Activated CD4-positive, alpha-beta T cell treated with anti-CD3 and anti-CD28 coated beads, Interleukin-2, amount 10 ng/mL, durations not matched to agents 7 days and 5 days (primary cell): Measurements from ENCODE around the gene GRK4. TPM values are rescaled to one million over a fixed set of nuclear protein-coding genes. Genes with fewer than 3 reads are reported as not detected.
"Not testable (repeated sequence)": the region's sequence is repeated elsewhere in the genome, so short reads cannot be mapped to it uniquely, and the experiment has no call there.

Experiments used
- CTCF ChIA-PET: fragments of 350-600 bp; sonication (Branson Sonifier 250); formaldehyde crosslinking; loops from one replicate; lab custom pipeline; 2021; ENCODE audit warnings: antibody characterized with exemption; lab: Charles Lee
- POLR2A ChIA-PET: fragments of 350-600 bp; sonication (Branson Sonifier 250); formaldehyde crosslinking; loops from one replicate; lab custom pipeline; 2021; ENCODE audit warnings: antibody characterized with exemption; lab: Charles Lee
- DNase-seq: peaks from one replicate; pipeline ENCODE4 v3.0.0-alpha.2; 2020
- H3K27ac Mint-ChIP-seq: one replicate; pipeline ENCODE4 v1.8.0; 2021; ENCODE audit warnings: mild to moderate bottlenecking, moderate library complexity, mixed read lengths
- H3K27me3 Mint-ChIP-seq: one replicate; pipeline ENCODE4 v1.8.0; 2021; ENCODE audit warnings: mixed read lengths
- H3K36me3 Mint-ChIP-seq: one replicate; pipeline ENCODE4 v1.8.0; 2021; ENCODE audit warnings: low read depth, mixed read lengths
- H3K4me1 Mint-ChIP-seq: one replicate; pipeline ENCODE4 v1.8.0; 2021; ENCODE audit warnings: mixed read lengths
- H3K4me3 Mint-ChIP-seq: one replicate; pipeline ENCODE4 v1.8.0; 2021; ENCODE audit warnings: mild to moderate bottlenecking, moderate library complexity, mixed read lengths
- H3K9me3 Mint-ChIP-seq: one replicate; pipeline ENCODE4 v1.8.0; 2021; ENCODE audit warnings: mixed read lengths
- total RNA-seq, 2 experiments: library from RNA; stranded (reverse); gene quantifications; one replicate each; pipeline ENCODE4 v1.2.3, GENCODE V29; 2021

Gene GRK4
- total RNA-seq, 2 experiments from 2014 or later = 2.5 to 5.2 TPM

- H3K27ac Mint-ChIP-seq = no peak overlapping the region
- POLR2A ChIA-PET = no interaction called here
- no peak overlapping the region for H3K4me3 Mint-ChIP-seq
- H3K4me1 Mint-ChIP-seq = peaks cover 7% of the 10 kb centered on the region
- DNase-seq = no peak
- H3K9me3 Mint-ChIP-seq = no peaks in the 10 kb centered on the region
- peaks cover 66% of the 10 kb centered on the region for H3K36me3 Mint-ChIP-seq
- CTCF ChIA-PET = interaction anchor here (1.0 to 4.1 kb wide), 4 partner anchors 9 to 17 kb away, joined by 3 to 30 read pairs (median 4); partner anchors contain the start of genes GRK4 and NOP14
- H3K27me3 Mint-ChIP-seq = no peaks in the 10 kb centered on the region
Observed at GRCh38 chr4:2946812-2947600, 16.4 kb upstream of the GRK4 start.

GRCh38 chr4:2947926-2948325 is 15.4 kb upstream of the GRK4 start:
- Mint-ChIP-seq H3K9me3 (no peaks in the 10 kb centered on the region), H3K27me3 (no peaks in the 10 kb centered on the region), H3K4me1 (no peaks in the 10 kb centered on the region), H3K36me3 (peaks cover 66% of the 10 kb centered on the region), H3K4me3 (no peak overlapping the region), H3K27ac (no peak overlapping the region)
- CTCF ChIA-PET = interaction anchor here (0.8 to 4.1 kb wide), 4 partner anchors 10 to 246 kb away, joined by 3 to 30 read pairs (median 4); partner anchors contain the start of genes GRK4 and NOP14
- DNase-seq = no peak
- POLR2A ChIA-PET = no interaction called here

- Mint-ChIP-seq H3K27me3 (no peaks in the 10 kb centered on the region), H3K27ac (no peak overlapping the region), H3K4me3 (no peak overlapping the region), H3K36me3 (peaks cover 68% of the 10 kb centered on the region), H3K4me1 (peaks cover 7% of the 10 kb centered on the region), H3K9me3 (no peaks in the 10 kb centered on the region)
- POLR2A ChIA-PET = interaction anchor here (0.5 kb wide), 1 partner anchor 218 kb away, joined by 4 read pairs; no protein-coding TSS in a partner anchor
- DNase-seq = peak; percentile 41
- CTCF ChIA-PET = interaction anchor here (4.1 kb wide), 1 partner anchor 12 kb away, joined by 30 read pairs; no protein-coding TSS in a partner anchor
Observed at GRCh38 chr4:2948895-2949781, 14.2 kb upstream of the GRK4 start.

- no peak overlapping the region for H3K4me3 Mint-ChIP-seq
- DNase-seq = no peak
- H3K4me1 Mint-ChIP-seq = peaks cover 13% of the 10 kb centered on the region
- no peaks in the 10 kb centered on the region for H3K9me3 Mint-ChIP-seq
- H3K27ac Mint-ChIP-seq = no peak overlapping the region
- H3K36me3 Mint-ChIP-seq = peaks cover 69% of the 10 kb centered on the region
- ChIA-PET POLR2A (no interaction called here), CTCF (interaction anchor here (4.1 kb wide), 1 partner anchor 12 kb away, joined by 30 read pairs; no protein-coding TSS in a partner anchor)
- no peaks in the 10 kb centered on the region for H3K27me3 Mint-ChIP-seq
Observed at GRCh38 chr4:2949782-2950125, 13.6 kb upstream of the GRK4 start.

DNA sequence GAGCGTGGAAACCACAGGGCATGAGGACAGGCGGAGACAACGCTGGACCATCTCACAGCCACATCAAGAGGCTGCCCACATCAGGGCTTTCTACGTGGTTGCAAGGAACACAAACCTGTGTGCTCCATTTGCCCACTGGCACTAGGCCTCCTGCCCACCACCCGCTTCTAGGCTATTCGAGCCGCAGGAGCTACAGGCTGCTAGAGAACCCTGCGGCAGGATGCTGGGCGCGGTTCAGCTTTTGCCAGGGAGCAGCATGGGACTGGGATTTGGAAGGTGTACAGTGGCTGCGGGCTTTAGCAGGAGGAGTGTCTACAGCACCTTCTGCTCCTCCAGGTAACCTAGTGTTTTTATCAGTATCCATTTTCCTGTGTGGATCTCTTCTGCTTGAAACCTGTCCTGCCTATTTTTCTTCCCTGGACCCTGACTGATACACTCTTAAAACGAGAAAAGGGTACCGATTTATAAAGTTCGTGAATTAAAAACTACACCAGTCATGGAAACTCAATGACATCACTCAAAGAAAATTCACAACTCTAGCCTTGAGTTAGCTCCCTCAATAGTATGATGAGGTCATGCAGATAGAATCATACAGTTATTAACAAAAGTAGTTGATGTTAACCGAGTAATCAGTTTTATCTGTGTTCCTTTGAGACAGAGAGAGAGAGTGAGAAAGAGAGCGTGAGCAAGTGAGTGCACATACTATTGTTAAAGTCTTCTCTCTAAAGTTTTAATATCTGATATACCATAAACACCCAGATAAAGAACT is 13.0 kb upstream of the GRK4 start:
- Mint-ChIP-seq H3K9me3 (no peaks in the 10 kb centered on the region), H3K4me3 (no peak overlapping the region), H3K27ac (no peak overlapping the region), H3K4me1 (peaks cover 16% of the 10 kb centered on the region), H3K36me3 (peaks cover 69% of the 10 kb centered on the region), H3K27me3 (no peaks in the 10 kb centered on the region)
- no peak for DNase-seq
- ChIA-PET CTCF (interaction anchor here (1.1 to 4.1 kb wide), 3 partner anchors 11 to 15 kb away, joined by 3 to 30 read pairs (median 5); no protein-coding TSS in a partner anchor), POLR2A (no interaction called here)

DNA sequence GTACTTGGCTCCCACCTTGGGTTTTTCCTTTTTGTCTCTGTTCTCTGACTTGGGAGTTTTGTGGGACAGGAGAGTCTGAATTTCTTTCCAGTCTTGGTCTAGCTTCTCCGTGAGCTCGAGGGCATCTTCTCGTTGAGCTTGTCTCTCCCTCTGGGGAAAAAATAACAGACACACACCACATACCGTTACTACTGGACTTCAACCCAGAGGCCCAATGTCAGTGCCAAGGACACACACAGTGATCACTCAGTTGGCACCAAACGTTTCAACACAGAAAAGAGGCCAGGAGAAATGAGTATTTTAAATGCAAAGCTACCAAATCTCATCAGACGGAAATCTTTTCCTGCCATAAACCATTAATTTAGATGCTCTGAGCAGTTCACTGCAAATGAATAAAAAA is 9.9 kb upstream of the GRK4 start:
- Mint-ChIP-seq H3K27me3 (no peaks in the 10 kb centered on the region), H3K9me3 (no peaks in the 10 kb centered on the region), H3K36me3 (peaks cover 69% of the 10 kb centered on the region), H3K27ac (peak overlapping the region; percentile 88), H3K4me1 (peaks cover 38% of the 10 kb centered on the region), H3K4me3 (no peak overlapping the region)
- POLR2A ChIA-PET = interaction anchor here (0.6 kb wide), 1 partner anchor 182 kb away, joined by 3 read pairs; no protein-coding TSS in a partner anchor
- DNase-seq = no peak
- CTCF ChIA-PET = interaction anchor here (0.8 to 2.5 kb wide), 13 partner anchors 9 to 540 kb away, joined by 3 to 19 read pairs (median 5); partner anchors contain the start of gene GRK4

DNA sequence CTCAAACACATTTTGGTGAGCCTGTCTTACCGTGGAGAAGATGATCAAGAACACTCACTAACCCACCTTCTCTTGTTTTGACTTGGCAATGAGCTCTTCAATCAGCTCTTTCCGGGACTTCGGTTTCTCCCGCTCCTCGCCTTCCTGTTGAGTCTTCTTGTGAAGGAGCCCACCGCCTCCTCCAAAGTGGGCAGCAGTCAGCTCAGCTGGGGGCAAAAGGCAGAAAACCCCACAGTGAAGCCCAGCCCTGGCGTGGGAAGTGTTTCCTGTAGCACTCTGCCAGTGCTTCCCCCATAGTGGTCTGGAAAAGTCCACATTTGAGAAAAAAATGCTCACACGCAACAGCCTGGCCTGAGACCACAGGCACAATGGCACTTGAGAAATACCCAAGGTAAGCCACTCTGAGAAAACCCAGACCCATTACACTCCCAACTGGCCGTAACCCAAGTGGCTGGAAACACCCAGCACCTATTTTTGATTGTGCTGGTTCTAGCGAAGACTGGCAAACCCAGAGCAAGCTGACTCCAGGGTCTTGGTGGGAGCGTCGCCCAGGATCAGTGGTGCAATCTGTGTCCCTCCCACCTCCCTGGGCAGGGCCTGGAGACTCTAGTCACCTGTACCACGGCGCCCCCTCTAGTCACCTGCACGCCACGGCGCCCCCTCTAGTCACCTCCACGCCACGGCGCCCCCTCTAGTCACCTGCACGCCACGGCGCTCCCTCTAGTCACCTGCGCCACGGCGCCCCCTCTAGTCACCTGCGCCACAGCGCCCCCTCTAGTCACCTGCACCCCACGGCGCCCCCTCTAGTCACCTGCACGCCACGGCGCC is 8.8 kb upstream of the GRK4 start:
- H3K27me3 Mint-ChIP-seq = no peaks in the 10 kb centered on the region
- ChIA-PET CTCF (interaction anchor here (0.7 to 2.5 kb wide), 22 partner anchors 8 to 541 kb away, joined by 3 to 19 read pairs (median 4); partner anchors contain the start of genes GRK4 and TNIP2), POLR2A (interaction anchor here (1.0 kb wide), 1 partner anchor 8 kb away, joined by 3 read pairs; no protein-coding TSS in a partner anchor)
- H3K4me1 Mint-ChIP-seq = peaks cover 46% of the 10 kb centered on the region
- peak overlapping the region; percentile 88 for H3K27ac Mint-ChIP-seq
- DNase-seq = peak; percentile 49
- no peaks in the 10 kb centered on the region for H3K9me3 Mint-ChIP-seq
- H3K36me3 Mint-ChIP-seq = peaks cover 72% of the 10 kb centered on the region
- peak overlapping the region; percentile 6 for H3K4me3 Mint-ChIP-seq

GRCh38 chr4:2955186-2956044 is 8.0 kb upstream of the GRK4 start:
- Mint-ChIP-seq H3K36me3 (peaks cover 64% of the 10 kb centered on the region), H3K27ac (peak overlapping the region; percentile 48), H3K4me1 (peaks cover 51% of the 10 kb centered on the region)
- CTCF ChIA-PET = interaction anchor here (0.6 to 2.5 kb wide), 12 partner anchors 8 to 209 kb away, joined by 3 to 19 read pairs (median 4); no protein-coding TSS in a partner anchor
- H3K9me3 Mint-ChIP-seq, POLR2A ChIA-PET, DNase-seq, H3K4me3 Mint-ChIP-seq, H3K27me3 Mint-ChIP-seq: not testable (repeated sequence)

DNA sequence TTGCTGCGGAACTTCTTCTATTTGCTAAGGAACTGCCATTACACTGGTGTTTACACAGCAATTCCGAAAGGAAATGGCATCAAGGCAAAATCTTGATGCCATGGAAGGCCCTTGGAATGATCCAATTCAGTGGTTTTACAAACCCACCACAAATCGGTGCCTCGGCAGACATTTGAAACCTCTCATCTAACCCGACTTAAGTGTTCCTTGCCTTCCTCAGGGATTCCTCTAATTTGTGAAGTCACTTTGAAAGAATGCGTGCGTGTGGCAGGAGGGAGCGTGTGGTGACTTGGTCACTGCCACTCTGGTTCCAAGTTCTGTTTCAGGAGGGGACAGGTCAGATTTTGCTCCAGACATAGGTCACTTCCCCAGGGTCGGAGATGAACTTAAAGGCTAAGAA is 4.9 kb upstream of the GRK4 start:
- ChIA-PET POLR2A (no interaction called here), CTCF (interaction anchor here (1.1 to 2.0 kb wide), 2 partner anchors 23 to 211 kb away, joined by 4 to 5 read pairs; no protein-coding TSS in a partner anchor)
- Mint-ChIP-seq H3K4me1 (peaks cover 62% of the 10 kb centered on the region), H3K27me3 (no peaks in the 10 kb centered on the region), H3K27ac (no peak overlapping the region), H3K36me3 (peaks cover 44% of the 10 kb centered on the region), H3K9me3 (no peaks in the 10 kb centered on the region), H3K4me3 (no peak overlapping the region)
- no peak for DNase-seq

DNA sequence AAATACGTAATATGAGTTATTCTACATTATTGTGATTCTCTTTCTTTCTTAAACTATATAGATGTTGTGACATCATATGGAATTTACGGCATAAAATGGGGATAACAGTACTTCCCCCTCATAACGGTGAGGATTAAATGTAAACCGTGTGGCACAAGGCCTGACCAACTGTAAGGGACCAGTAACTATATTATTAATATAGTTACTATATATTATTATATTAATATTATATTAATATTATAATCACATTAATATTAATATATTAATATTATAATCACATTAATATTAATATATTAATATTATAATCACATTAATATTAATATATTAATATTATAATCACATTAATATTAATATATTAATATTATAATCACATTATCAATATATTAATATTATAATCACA is 2.9 kb upstream of the GRK4 start:
- H3K4me3 Mint-ChIP-seq, H3K27ac Mint-ChIP-seq, H3K9me3 Mint-ChIP-seq, H3K27me3 Mint-ChIP-seq, DNase-seq, POLR2A ChIA-PET, CTCF ChIA-PET: not testable (repeated sequence)
- Mint-ChIP-seq H3K4me1 (peaks cover 56% of the 10 kb centered on the region), H3K36me3 (peaks cover 34% of the 10 kb centered on the region)
